ENCODE measurements around the gene ADPRHL1.

ADPRHL1 gene

DNA sequence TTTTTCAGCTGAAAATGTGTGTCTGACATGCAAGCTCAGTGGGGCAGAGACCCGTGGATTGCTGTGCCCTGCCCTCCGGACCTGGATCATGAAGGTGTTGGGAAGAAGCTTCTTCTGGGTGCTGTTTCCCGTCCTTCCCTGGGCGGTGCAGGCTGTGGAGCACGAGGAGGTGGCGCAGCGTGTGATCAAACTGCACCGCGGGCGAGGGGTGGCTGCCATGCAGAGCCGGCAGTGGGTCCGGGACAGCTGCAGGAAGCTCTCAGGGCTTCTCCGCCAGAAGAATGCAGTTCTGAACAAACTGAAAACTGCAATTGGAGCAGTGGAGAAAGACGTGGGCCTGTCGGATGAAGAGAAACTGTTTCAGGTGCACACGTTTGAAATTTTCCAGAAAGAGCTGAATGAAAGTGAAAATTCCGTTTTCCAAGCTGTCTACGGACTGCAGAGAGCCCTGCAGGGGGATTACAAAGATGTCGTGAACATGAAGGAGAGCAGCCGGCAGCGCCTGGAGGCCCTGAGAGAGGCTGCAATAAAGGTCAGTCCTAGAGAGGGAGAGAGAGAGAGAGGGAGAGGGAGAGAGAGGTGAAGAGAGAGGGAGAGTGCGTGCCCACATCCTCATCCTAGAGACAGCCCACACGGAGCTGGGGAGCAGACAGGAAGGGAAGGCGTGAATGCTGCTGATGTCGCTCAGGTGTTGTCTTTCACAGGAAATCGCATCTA, 42.4 kb upstream of the ADPRHL1 start:
- H3K4me1 ChIP-seq (ENCODE audit: insufficient read depth, low read length, poor library complexity, severe bottlenecking) = peaks cover 50% of the 10 kb centered on the region
- H3K79me2 ChIP-seq (ENCODE audit: insufficient read depth, low read length) = peaks cover 67% of the 10 kb centered on the region
- peaks cover 16% of the 10 kb centered on the region for H4K20me1 ChIP-seq (ENCODE audit: insufficient read depth, low read length, poor library complexity, severe bottlenecking)
- no peak overlapping the region for H2AFZ ChIP-seq (ENCODE audit: low read length)
- no peaks in the 10 kb centered on the region for H3K27me3 ChIP-seq (ENCODE audit: insufficient read depth, low read length, poor library complexity, severe bottlenecking)
- no peaks in the 10 kb centered on the region for H3K9me2 ChIP-seq (replicated peaks; ENCODE audit: low read depth, low read length)
- H3K9ac ChIP-seq (ENCODE audit: low read depth, low read length, poor library complexity, severe bottlenecking) = peak overlapping the region; percentile 21
- no peak for TF ChIP-seq EZH2phosphoT487 (IDR thresholded peaks at IDR 0.05; ENCODE audit: borderline replicate concordance)
- TF ChIP-seq, protein P1, sequence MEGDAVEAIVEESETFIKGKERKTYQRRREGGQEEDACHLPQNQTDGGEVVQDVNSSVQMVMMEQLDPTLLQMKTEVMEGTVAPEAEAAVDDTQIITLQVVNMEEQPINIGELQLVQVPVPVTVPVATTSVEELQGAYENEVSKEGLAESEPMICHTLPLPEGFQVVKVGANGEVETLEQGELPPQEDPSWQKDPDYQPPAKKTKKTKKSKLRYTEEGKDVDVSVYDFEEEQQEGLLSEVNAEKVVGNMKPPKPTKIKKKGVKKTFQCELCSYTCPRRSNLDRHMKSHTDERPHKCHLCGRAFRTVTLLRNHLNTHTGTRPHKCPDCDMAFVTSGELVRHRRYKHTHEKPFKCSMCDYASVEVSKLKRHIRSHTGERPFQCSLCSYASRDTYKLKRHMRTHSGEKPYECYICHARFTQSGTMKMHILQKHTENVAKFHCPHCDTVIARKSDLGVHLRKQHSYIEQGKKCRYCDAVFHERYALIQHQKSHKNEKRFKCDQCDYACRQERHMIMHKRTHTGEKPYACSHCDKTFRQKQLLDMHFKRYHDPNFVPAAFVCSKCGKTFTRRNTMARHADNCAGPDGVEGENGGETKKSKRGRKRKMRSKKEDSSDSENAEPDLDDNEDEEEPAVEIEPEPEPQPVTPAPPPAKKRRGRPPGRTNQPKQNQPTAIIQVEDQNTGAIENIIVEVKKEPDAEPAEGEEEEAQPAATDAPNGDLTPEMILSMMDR (conservative IDR thresholded peaks at IDR 0.05; ENCODE audit: low read length) = no peak
- peak overlapping the region; percentile 81 for H3K4me2 ChIP-seq (ENCODE audit: low read depth, low read length, poor library complexity, severe bottlenecking)
- no peaks in the 10 kb centered on the region for H3F3A ChIP-seq (ENCODE audit: low read depth)
- H3K36me3 ChIP-seq (ENCODE audit: insufficient read depth, low read length) = peaks cover 26% of the 10 kb centered on the region
- no peaks in the 10 kb centered on the region for H3K9me3 ChIP-seq (ENCODE audit: insufficient read depth, low read depth, low read length)
- peak overlapping the region; percentile 51 for H3K4me3 ChIP-seq (ENCODE audit: low read length, poor library complexity, severe bottlenecking)

DNA sequence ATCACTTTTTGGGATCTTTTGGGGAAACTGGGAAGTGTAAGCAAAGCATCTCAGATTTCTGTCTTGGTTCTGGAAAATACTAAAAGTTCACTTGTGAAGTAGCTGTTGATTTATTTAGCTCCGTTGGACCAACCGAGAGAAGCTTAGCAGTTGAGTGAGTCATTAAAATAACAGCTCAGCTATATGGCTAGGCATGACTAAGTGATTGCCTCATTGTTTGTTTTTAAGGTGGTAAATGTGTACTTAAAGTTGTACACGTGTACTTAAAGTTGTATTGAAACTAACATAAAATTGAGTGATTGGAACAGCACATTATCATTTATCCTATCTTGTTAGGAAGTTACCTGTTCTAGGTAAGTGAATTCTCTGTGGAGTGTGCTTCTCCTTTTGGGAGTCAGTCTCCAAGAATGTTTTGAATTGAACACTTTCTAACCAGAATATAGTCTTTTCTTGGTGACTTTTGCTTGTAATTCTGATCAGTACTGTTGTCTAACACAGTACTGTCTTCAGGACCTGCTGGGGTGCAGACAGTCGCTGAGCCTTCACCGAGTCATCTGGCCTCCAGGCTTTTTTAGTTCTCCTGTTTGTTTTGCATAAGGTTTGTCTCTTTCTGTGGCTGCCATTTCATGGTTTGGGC, 40.1 kb upstream of the ADPRHL1 start:
- H3K4me1 ChIP-seq (ENCODE audit: insufficient read depth, low read length, poor library complexity, severe bottlenecking) = peaks cover 66% of the 10 kb centered on the region
- H3K4me3 ChIP-seq (ENCODE audit: low read length, poor library complexity, severe bottlenecking) = peak overlapping the region; percentile 93
- no peaks in the 10 kb centered on the region for H3K9me2 ChIP-seq (replicated peaks; ENCODE audit: low read depth, low read length)
- H4K20me1 ChIP-seq (ENCODE audit: insufficient read depth, low read length, poor library complexity, severe bottlenecking) = peaks cover 30% of the 10 kb centered on the region
- no peak overlapping the region for H2AFZ ChIP-seq (ENCODE audit: low read length)
- no peaks in the 10 kb centered on the region for H3K9me3 ChIP-seq (ENCODE audit: insufficient read depth, low read depth, low read length)
- H3F3A ChIP-seq (ENCODE audit: low read depth) = no peaks in the 10 kb centered on the region
- H3K36me3 ChIP-seq (ENCODE audit: insufficient read depth, low read length) = peaks cover 5% of the 10 kb centered on the region; the same call in 1 of the 2 replicates
- peak overlapping the region; percentile 58 for H3K9ac ChIP-seq (ENCODE audit: low read depth, low read length, poor library complexity, severe bottlenecking)
- H3K27me3 ChIP-seq (ENCODE audit: insufficient read depth, low read length, poor library complexity, severe bottlenecking) = no peaks in the 10 kb centered on the region
- TF ChIP-seq, protein P1 (conservative IDR thresholded peaks at IDR 0.05; ENCODE audit: low read length) = no peak
- no peak for TF ChIP-seq EZH2phosphoT487 (IDR thresholded peaks at IDR 0.05; ENCODE audit: borderline replicate concordance)
- peaks cover 86% of the 10 kb centered on the region for H3K79me2 ChIP-seq (ENCODE audit: insufficient read depth, low read length)
- H3K4me2 ChIP-seq (ENCODE audit: low read depth, low read length, poor library complexity, severe bottlenecking) = peak overlapping the region; percentile 81

DNA sequence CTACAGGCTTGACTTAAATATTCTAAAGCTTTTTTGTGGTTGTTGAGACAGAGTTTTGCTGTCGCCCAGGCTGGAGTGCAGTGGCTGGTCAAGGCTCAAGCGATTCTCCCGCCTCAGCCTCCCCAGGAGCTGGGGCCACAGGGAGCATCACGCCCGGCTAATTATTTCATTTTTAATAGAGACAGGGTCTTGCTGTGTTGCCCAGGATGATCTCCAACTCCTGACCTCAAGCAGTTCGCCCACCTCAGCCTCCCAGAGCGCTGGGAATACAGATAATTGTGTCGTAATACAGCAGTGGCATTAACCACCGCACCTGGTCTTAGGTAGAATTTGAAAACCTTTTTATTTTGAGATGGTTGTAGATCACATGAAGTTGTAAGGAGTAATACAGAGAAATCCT, 38.7 kb upstream of the ADPRHL1 start:
- no peaks in the 10 kb centered on the region; the same call in 1 of the 2 replicates for H3K36me3 ChIP-seq (ENCODE audit: insufficient read depth, low read length)
- peak overlapping the region; percentile 81 for H3K4me2 ChIP-seq (ENCODE audit: low read depth, low read length, poor library complexity, severe bottlenecking)
- no peaks in the 10 kb centered on the region for H3K9me3 ChIP-seq (ENCODE audit: insufficient read depth, low read depth, low read length)
- peaks cover 75% of the 10 kb centered on the region for H3K4me1 ChIP-seq (ENCODE audit: insufficient read depth, low read length, poor library complexity, severe bottlenecking)
- peak overlapping the region; percentile 93 for H3K4me3 ChIP-seq (ENCODE audit: low read length, poor library complexity, severe bottlenecking)
- H3K9ac ChIP-seq (ENCODE audit: low read depth, low read length, poor library complexity, severe bottlenecking) = peak overlapping the region; percentile 94
- H3F3A ChIP-seq (ENCODE audit: low read depth) = no peaks in the 10 kb centered on the region
- no peaks in the 10 kb centered on the region for H3K9me2 ChIP-seq (replicated peaks; ENCODE audit: low read depth, low read length)
- H2AFZ ChIP-seq (ENCODE audit: low read length) = no peak overlapping the region
- TF ChIP-seq EZH2phosphoT487 (IDR thresholded peaks at IDR 0.05; ENCODE audit: borderline replicate concordance) = no peak
- TF ChIP-seq, protein P1 (conservative IDR thresholded peaks at IDR 0.05; ENCODE audit: low read length) = no peak
- peaks cover 89% of the 10 kb centered on the region for H3K79me2 ChIP-seq (ENCODE audit: insufficient read depth, low read length)
- H3K27me3 ChIP-seq (ENCODE audit: insufficient read depth, low read length, poor library complexity, severe bottlenecking) = no peaks in the 10 kb centered on the region
- peaks cover 36% of the 10 kb centered on the region for H4K20me1 ChIP-seq (ENCODE audit: insufficient read depth, low read length, poor library complexity, severe bottlenecking)

All from Loucy (cell line).